Mesendoderm (in vitro differentiated cells): ENCODE data around the gene SMARCD2.

Experiments
- DNase-seq: peaks from one replicate; pipeline ENCODE4 v3.0.0; 2013
- H2AK5ac ChIP-seq: 2 replicates; pipeline ENCODE4 v1.6.1; 2013; ENCODE audit warnings: low read length, inconsistent platforms
- H2BK120ac ChIP-seq: 2 replicates; pipeline ENCODE4 v1.6.1; 2013; ENCODE audit warnings: low read depth, mild to moderate bottlenecking, low read length, moderate library complexity, mixed read lengths
- H2BK15ac ChIP-seq: replicated peaks from 2 replicates; pipeline ENCODE4 v1.6.1; 2013; ENCODE audit warnings: low read depth, mild to moderate bottlenecking, moderate library complexity
- H2BK5ac ChIP-seq: 2 replicates; pipeline ENCODE4 v1.6.1; 2013; ENCODE audit warnings: low read length, inconsistent platforms
- H3K18ac ChIP-seq: 2 replicates; pipeline ENCODE4 v1.6.1; 2013; ENCODE audit warnings: mild to moderate bottlenecking, low read length, mixed read lengths
- H3K23ac ChIP-seq: one replicate; pipeline ENCODE4 v1.6.1; 2013; ENCODE audit warnings: low read length
- H3K27ac ChIP-seq: 2 replicates; pipeline ENCODE4 v1.5.1; 2013; ENCODE audit warnings: low read depth, mild to moderate bottlenecking, inconsistent platforms, low read length, moderate library complexity
- H3K27me3 ChIP-seq: 2 replicates; pipeline ENCODE4 v1.6.1; 2013; ENCODE audit warnings: low read length, control low read depth, mild to moderate bottlenecking, inconsistent platforms; ENCODE audit not compliant: insufficient read depth, poor library complexity
- H3K36me3 ChIP-seq: 2 replicates; pipeline ENCODE4 v1.6.1; 2013; ENCODE audit warnings: low read length, inconsistent platforms; ENCODE audit not compliant: control insufficient read depth, insufficient read depth
- H3K4ac ChIP-seq: one replicate; pipeline ENCODE4 v1.6.1; 2013; ENCODE audit warnings: low read depth, mild to moderate bottlenecking, low read length, moderate library complexity
- H3K4me1 ChIP-seq: 2 replicates; pipeline ENCODE4 v1.6.1; 2013; ENCODE audit warnings: low read depth, low read length, inconsistent platforms; ENCODE audit not compliant: control insufficient read depth
- H3K4me2 ChIP-seq: 2 replicates; pipeline ENCODE4 v1.6.1; 2013; ENCODE audit warnings: low read length
- H3K4me3 ChIP-seq: 2 replicates; pipeline ENCODE4 v1.5.1; 2013; ENCODE audit warnings: mild to moderate bottlenecking, low read length
- H3K56ac ChIP-seq: one replicate; pipeline ENCODE4 v1.6.1; 2013; ENCODE audit warnings: low read length
- H3K79me1 ChIP-seq: 2 replicates; pipeline ENCODE4 v1.6.1; 2013; ENCODE audit warnings: low read length, inconsistent platforms
- H3K79me2 ChIP-seq: 2 replicates; pipeline ENCODE4 v1.6.1; 2013; ENCODE audit warnings: mild to moderate bottlenecking, low read length; ENCODE audit not compliant: control insufficient read depth, insufficient read depth
- H3K9ac ChIP-seq: 2 replicates; pipeline ENCODE4 v1.6.1; 2013; ENCODE audit warnings: low read length, inconsistent platforms
- H4K5ac ChIP-seq: one replicate; pipeline ENCODE4 v1.6.1; 2013; ENCODE audit warnings: low read length
- H4K8ac ChIP-seq: one replicate; pipeline ENCODE4 v1.6.1; 2013; ENCODE audit warnings: low read depth, mild to moderate bottlenecking, control low read depth, low read length, moderate library complexity
- WGBS: extraction: QIAGEN DNeasy Blood & Tissue Kit; methylation state at CpG from one replicate; pipeline ENCODE4 v1.1.7; 2013; ENCODE audit warnings: low lambda C conversion rate, missing lambda C conversion rate; ENCODE audit not compliant: insufficient coverage; ENCODE audit errors: extremely low coverage; 5-methylcytosine and 5-hydroxymethylcytosine counted together

The SMARCD2 gene

DNA sequence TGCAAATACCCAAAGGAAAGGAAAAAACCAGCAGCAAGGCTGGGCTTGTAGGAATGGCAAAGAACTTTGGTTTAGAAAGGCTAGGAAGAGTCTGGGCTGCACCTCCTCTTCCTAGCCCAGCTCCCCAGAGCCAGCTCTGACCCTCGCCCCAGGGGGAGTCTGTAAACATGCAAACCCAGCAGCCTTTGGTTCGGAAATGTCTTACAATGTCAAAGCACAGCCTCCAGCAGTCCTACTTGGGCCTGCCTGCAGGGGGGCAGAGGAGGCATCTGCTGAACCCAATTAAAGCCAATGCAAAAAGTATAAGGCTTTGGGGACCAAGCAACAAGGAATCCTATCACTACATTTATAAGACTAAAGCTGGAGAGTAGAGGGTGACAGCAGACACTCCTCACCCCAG is 10.0 kb downstream of the SMARCD2 start:
- H2BK120ac ChIP-seq: no peak overlapping the region
- no peak overlapping the region for H3K4me3 ChIP-seq
- H3K27ac ChIP-seq: no peak overlapping the region
- H2BK15ac ChIP-seq: no peak overlapping the region
- H3K4me2 ChIP-seq: no peak overlapping the region
- no peak for DNase-seq
- H2AK5ac ChIP-seq: no peak overlapping the region
- H2BK5ac ChIP-seq: no peak overlapping the region
- H3K79me1 ChIP-seq: peaks cover 16% of the 10 kb centered on the region
- no peak overlapping the region for H3K56ac ChIP-seq
- H4K8ac ChIP-seq: no peak overlapping the region
- no peaks in the 10 kb centered on the region for H3K4me1 ChIP-seq
- no peak overlapping the region for H4K5ac ChIP-seq
- no peak overlapping the region for H3K9ac ChIP-seq
- H3K36me3 ChIP-seq: peaks cover 23% of the 10 kb centered on the region
- peaks cover 19% of the 10 kb centered on the region for H3K79me2 ChIP-seq
- H3K18ac ChIP-seq: no peak overlapping the region
- no peak overlapping the region for H3K4ac ChIP-seq
- H3K23ac ChIP-seq: no peak overlapping the region
- no peaks in the 10 kb centered on the region for H3K27me3 ChIP-seq
- WGBS: no CpG with 5 or more reads among the region's 2 CpGs

- Histone ChIP-seq H3K18ac (no peak overlapping the region), H3K56ac (no peak overlapping the region), H3K9ac (no peak overlapping the region), H2BK120ac (no peak overlapping the region), H3K23ac (no peak overlapping the region), H3K4ac (no peak overlapping the region), H2BK5ac (no peak overlapping the region), H4K5ac (no peak overlapping the region), H3K36me3 (peaks cover 23% of the 10 kb centered on the region), H3K27ac (no peak overlapping the region), H3K79me1 (peaks cover 16% of the 10 kb centered on the region), H3K4me1 (no peaks in the 10 kb centered on the region), H3K27me3 (no peaks in the 10 kb centered on the region), H3K4me3 (no peak overlapping the region), H4K8ac (no peak overlapping the region), H3K79me2 (peaks cover 19% of the 10 kb centered on the region), H2BK15ac (no peak overlapping the region), H3K4me2 (no peak overlapping the region), H2AK5ac (no peak overlapping the region)
- WGBS: no CpG with 5 or more reads among the region's 5 CpGs
- DNase-seq: no peak
Observed at GRCh38 chr17:63832014-63832413, 10.5 kb downstream of the SMARCD2 start.

DNA sequence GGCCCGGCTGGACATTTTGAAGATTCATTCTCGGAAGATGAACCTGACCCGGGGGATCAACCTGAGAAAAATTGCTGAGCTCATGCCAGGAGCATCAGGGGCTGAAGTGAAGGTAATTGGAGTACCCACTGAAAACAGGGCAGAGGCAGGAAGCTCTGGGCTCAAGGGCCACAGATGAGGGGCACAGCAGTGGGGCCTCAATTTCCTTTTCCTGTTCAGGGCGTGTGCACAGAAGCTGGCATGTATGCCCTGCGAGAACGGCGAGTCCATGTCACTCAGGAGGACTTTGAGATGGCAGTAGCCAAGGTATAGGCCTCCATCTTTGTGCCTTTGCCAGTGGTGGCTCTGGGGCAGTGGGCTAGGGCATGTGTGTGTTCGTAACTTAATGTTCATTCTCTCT is 11.0 kb downstream of the SMARCD2 start:
- Histone ChIP-seq H3K27me3 (no peaks in the 10 kb centered on the region), H3K4me3 (no peak overlapping the region), H2BK5ac (no peak overlapping the region), H3K9ac (no peak overlapping the region), H3K79me2 (peaks cover 20% of the 10 kb centered on the region), H3K18ac (no peak overlapping the region), H3K36me3 (peaks cover 23% of the 10 kb centered on the region), H3K4me2 (no peak overlapping the region), H3K4me1 (no peaks in the 10 kb centered on the region), H3K4ac (no peak overlapping the region), H3K79me1 (peaks cover 16% of the 10 kb centered on the region), H4K5ac (no peak overlapping the region), H3K23ac (no peak overlapping the region), H3K27ac (no peak overlapping the region), H2AK5ac (no peak overlapping the region), H3K56ac (no peak overlapping the region), H2BK15ac (no peak overlapping the region), H4K8ac (no peak overlapping the region), H2BK120ac (no peak overlapping the region)
- DNase-seq: no peak
- no CpG with 5 or more reads among the region's 8 CpGs for WGBS

DNA sequence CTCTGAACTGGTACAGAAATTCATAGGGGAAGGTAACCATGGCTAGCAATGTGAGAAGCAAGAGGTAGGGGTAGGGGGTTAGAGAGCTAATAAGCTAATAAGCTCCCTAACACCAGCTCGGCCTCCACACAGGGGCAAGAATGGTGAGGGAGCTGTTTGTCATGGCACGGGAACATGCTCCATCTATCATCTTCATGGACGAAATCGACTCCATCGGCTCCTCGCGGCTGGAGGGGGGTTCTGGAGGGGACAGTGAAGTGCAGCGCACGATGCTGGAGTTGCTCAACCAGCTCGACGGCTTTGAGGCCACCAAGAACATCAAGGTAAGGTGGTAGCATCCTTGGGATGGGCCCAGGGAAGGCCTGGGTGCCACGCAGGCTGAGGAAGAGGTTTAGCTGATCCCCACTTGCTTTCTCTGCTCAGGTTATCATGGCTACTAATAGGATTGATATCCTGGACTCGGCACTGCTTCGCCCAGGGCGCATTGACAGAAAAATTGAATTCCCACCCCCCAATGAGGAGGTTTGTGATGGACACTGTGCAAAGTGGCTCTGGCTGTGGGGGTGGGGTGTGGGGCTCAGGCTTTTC is 11.5 kb downstream of the SMARCD2 start:
- H3K9ac ChIP-seq: no peak overlapping the region
- H3K27ac ChIP-seq: no peak overlapping the region
- H3K4ac ChIP-seq: no peak overlapping the region
- H3K23ac ChIP-seq: no peak overlapping the region
- H2AK5ac ChIP-seq: no peak overlapping the region
- no peak overlapping the region for H4K8ac ChIP-seq
- H3K56ac ChIP-seq: no peak overlapping the region
- H4K5ac ChIP-seq: no peak overlapping the region
- no peak overlapping the region for H2BK15ac ChIP-seq
- H3K18ac ChIP-seq: no peak overlapping the region
- H2BK5ac ChIP-seq: no peak overlapping the region
- no peak for DNase-seq
- H3K4me1 ChIP-seq: no peaks in the 10 kb centered on the region
- no peak overlapping the region for H2BK120ac ChIP-seq
- H3K79me2 ChIP-seq: peaks cover 25% of the 10 kb centered on the region
- no peak overlapping the region for H3K4me2 ChIP-seq
- WGBS: no CpG with 5 or more reads among the region's 15 CpGs
- no peaks in the 10 kb centered on the region for H3K27me3 ChIP-seq
- H3K4me3 ChIP-seq: no peak overlapping the region
- H3K36me3 ChIP-seq: peaks cover 23% of the 10 kb centered on the region
- peaks cover 16% of the 10 kb centered on the region for H3K79me1 ChIP-seq

DNA sequence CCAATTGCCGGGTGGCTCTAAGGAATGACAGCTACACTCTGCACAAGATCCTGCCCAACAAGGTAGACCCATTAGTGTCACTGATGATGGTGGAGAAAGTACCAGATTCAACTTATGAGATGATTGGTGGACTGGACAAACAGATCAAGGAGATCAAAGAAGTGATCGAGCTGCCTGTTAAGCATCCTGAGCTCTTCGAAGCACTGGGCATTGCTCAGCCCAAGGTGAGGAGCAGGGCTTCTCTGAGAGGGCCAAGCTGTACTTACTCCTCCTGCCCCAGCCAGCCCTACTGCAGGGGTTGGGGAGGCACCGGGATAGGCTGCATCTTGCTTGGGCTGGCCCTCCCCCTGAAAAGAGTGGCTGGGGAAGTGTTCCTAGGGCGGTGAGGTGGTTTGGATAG is 12.2 kb downstream of the SMARCD2 start:
- Histone ChIP-seq H3K9ac (no peak overlapping the region), H3K36me3 (peaks cover 23% of the 10 kb centered on the region), H3K4me2 (no peak overlapping the region), H3K56ac (no peak overlapping the region), H4K8ac (no peak overlapping the region), H3K27me3 (no peaks in the 10 kb centered on the region), H3K23ac (no peak overlapping the region), H4K5ac (no peak overlapping the region), H3K18ac (no peak overlapping the region), H2AK5ac (no peak overlapping the region), H3K79me2 (peaks cover 32% of the 10 kb centered on the region), H3K4me3 (no peak overlapping the region), H2BK15ac (no peak overlapping the region), H2BK120ac (no peak overlapping the region), H3K79me1 (peaks cover 21% of the 10 kb centered on the region), H3K4ac (no peak overlapping the region), H3K27ac (no peak overlapping the region), H3K4me1 (no peaks in the 10 kb centered on the region), H2BK5ac (no peak overlapping the region)
- WGBS: no CpG with 5 or more reads among the region's 5 CpGs
- DNase-seq: no peak

DNA sequence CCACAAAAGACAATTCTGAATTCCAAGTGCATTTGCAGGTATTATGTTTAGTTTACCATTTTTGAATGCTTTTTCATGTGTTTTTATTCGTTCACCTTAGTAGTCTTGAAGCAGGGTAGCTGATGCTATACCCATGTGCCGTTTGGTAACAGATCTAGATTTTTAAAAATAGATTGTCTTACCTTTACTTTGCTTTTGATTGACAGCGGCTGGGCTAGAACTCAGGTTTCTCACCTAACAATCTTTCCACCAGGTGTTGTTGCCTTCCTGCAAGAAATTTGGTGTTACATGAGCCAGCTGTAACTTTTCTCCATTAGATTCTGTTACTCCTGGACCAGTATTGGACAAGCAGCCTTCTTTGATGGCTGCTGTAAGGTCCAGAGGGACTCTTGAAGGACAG is 13.5 kb downstream of the SMARCD2 start:
- Histone ChIP-seq H3K23ac (no peak overlapping the region), H3K27ac (no peak overlapping the region), H3K4ac (no peak overlapping the region), H3K56ac (peak overlapping the region; percentile 1), H4K8ac (no peak overlapping the region), H3K18ac (no peak overlapping the region), H3K36me3 (peaks cover 24% of the 10 kb centered on the region), H2BK120ac (no peak overlapping the region), H2BK15ac (no peak overlapping the region), H3K79me2 (peaks cover 34% of the 10 kb centered on the region), H3K9ac (peak overlapping the region; percentile 95), H3K4me3 (no peak overlapping the region), H2AK5ac (no peak overlapping the region), H3K4me2 (no peak overlapping the region), H3K79me1 (peaks cover 22% of the 10 kb centered on the region), H3K27me3 (no peaks in the 10 kb centered on the region), H3K4me1 (no peaks in the 10 kb centered on the region), H2BK5ac (no peak overlapping the region), H4K5ac (no peak overlapping the region)
- no CpG with 5 or more reads among the region's 3 CpGs for WGBS
- no peak for DNase-seq
